ENCODE results near the gene MGMT.

Gene MGMT

GRCh38 chr10:129707406-129708388 is 240.7 kb downstream of the MGMT start:
- H2AFZ ChIP-seq (ENCODE audit: low read length, unreplicated experiment) = no peak overlapping the region
- no peaks in the 10 kb centered on the region for H3K79me2 ChIP-seq (ENCODE audit: control insufficient read depth, insufficient read depth, low read length, unreplicated experiment)
- no peak overlapping the region for H3K27ac ChIP-seq (ENCODE audit: low read depth, low read length)
- no peaks in the 10 kb centered on the region for H3K27me3 ChIP-seq (ENCODE audit: insufficient read depth, low read length)
- H3K36me3 ChIP-seq (ENCODE audit: insufficient read depth, low read length) = no peaks in the 10 kb centered on the region
- no peak overlapping the region for H3K4me3 ChIP-seq (ENCODE audit: low read depth, low read length)
- H3K4me1 ChIP-seq (ENCODE audit: control insufficient read depth, insufficient read depth, low read length, unreplicated experiment) = peaks cover 8% of the 10 kb centered on the region

GRCh38 chr10:129709101-129709500 is 242.1 kb downstream of the MGMT start:
- Histone ChIP-seq H3K79me2 (ENCODE audit: control insufficient read depth, insufficient read depth, low read length, unreplicated experiment) (no peaks in the 10 kb centered on the region), H3K27ac (ENCODE audit: low read depth, low read length) (no peak overlapping the region), H3K4me1 (ENCODE audit: control insufficient read depth, insufficient read depth, low read length, unreplicated experiment) (peaks cover 8% of the 10 kb centered on the region), H3K36me3 (ENCODE audit: insufficient read depth, low read length) (no peaks in the 10 kb centered on the region), H3K27me3 (ENCODE audit: insufficient read depth, low read length) (no peaks in the 10 kb centered on the region), H3K4me3 (ENCODE audit: low read depth, low read length) (no peak overlapping the region), H2AFZ (ENCODE audit: low read length, unreplicated experiment) (no peak overlapping the region)

- H2AFZ ChIP-seq (ENCODE audit: low read length, unreplicated experiment) = no peak overlapping the region
- no peak overlapping the region for H3K27ac ChIP-seq (ENCODE audit: low read depth, low read length)
- no peaks in the 10 kb centered on the region for H3K27me3 ChIP-seq (ENCODE audit: insufficient read depth, low read length)
- H3K4me3 ChIP-seq (ENCODE audit: low read depth, low read length) = no peak overlapping the region
- H3K4me1 ChIP-seq (ENCODE audit: control insufficient read depth, insufficient read depth, low read length, unreplicated experiment) = peaks cover 8% of the 10 kb centered on the region
- no peaks in the 10 kb centered on the region for H3K36me3 ChIP-seq (ENCODE audit: insufficient read depth, low read length)
- no peaks in the 10 kb centered on the region for H3K79me2 ChIP-seq (ENCODE audit: control insufficient read depth, insufficient read depth, low read length, unreplicated experiment)
Observed at GRCh38 chr10:129709627-129710509, 242.8 kb downstream of the MGMT start.

GRCh38 chr10:129710510-129710847 is 243.4 kb downstream of the MGMT start:
- H3K27ac ChIP-seq (ENCODE audit: low read depth, low read length) = no peak overlapping the region
- peaks cover 8% of the 10 kb centered on the region for H3K4me1 ChIP-seq (ENCODE audit: control insufficient read depth, insufficient read depth, low read length, unreplicated experiment)
- H3K36me3 ChIP-seq (ENCODE audit: insufficient read depth, low read length) = no peaks in the 10 kb centered on the region
- H3K79me2 ChIP-seq (ENCODE audit: control insufficient read depth, insufficient read depth, low read length, unreplicated experiment) = no peaks in the 10 kb centered on the region
- H3K4me3 ChIP-seq (ENCODE audit: low read depth, low read length) = no peak overlapping the region
- H3K27me3 ChIP-seq (ENCODE audit: insufficient read depth, low read length) = no peaks in the 10 kb centered on the region
- no peak overlapping the region for H2AFZ ChIP-seq (ENCODE audit: low read length, unreplicated experiment)

- Histone ChIP-seq H3K4me1 (ENCODE audit: control insufficient read depth, insufficient read depth, low read length, unreplicated experiment) (peaks cover 8% of the 10 kb centered on the region), H3K27me3 (ENCODE audit: insufficient read depth, low read length) (no peaks in the 10 kb centered on the region), H2AFZ (ENCODE audit: low read length, unreplicated experiment) (no peak overlapping the region), H3K27ac (ENCODE audit: low read depth, low read length) (no peak overlapping the region), H3K79me2 (ENCODE audit: control insufficient read depth, insufficient read depth, low read length, unreplicated experiment) (no peaks in the 10 kb centered on the region), H3K4me3 (ENCODE audit: low read depth, low read length) (no peak overlapping the region), H3K36me3 (ENCODE audit: insufficient read depth, low read length) (no peaks in the 10 kb centered on the region)
Observed at GRCh38 chr10:129711291-129711690, 244.2 kb downstream of the MGMT start.

GRCh38 chr10:129712000-129712399 is 245.0 kb downstream of the MGMT start:
- no peak overlapping the region for H3K4me3 ChIP-seq (ENCODE audit: low read depth, low read length)
- H3K36me3 ChIP-seq (ENCODE audit: insufficient read depth, low read length) = no peaks in the 10 kb centered on the region
- H2AFZ ChIP-seq (ENCODE audit: low read length, unreplicated experiment) = no peak overlapping the region
- H3K4me1 ChIP-seq (ENCODE audit: control insufficient read depth, insufficient read depth, low read length, unreplicated experiment) = peaks cover 8% of the 10 kb centered on the region
- H3K79me2 ChIP-seq (ENCODE audit: control insufficient read depth, insufficient read depth, low read length, unreplicated experiment) = no peaks in the 10 kb centered on the region
- H3K27me3 ChIP-seq (ENCODE audit: insufficient read depth, low read length) = no peaks in the 10 kb centered on the region
- no peak overlapping the region for H3K27ac ChIP-seq (ENCODE audit: low read depth, low read length)

- Histone ChIP-seq H3K36me3 (ENCODE audit: insufficient read depth, low read length) (no peaks in the 10 kb centered on the region), H3K4me3 (ENCODE audit: low read depth, low read length) (no peak overlapping the region), H2AFZ (ENCODE audit: low read length, unreplicated experiment) (no peak overlapping the region), H3K4me1 (ENCODE audit: control insufficient read depth, insufficient read depth, low read length, unreplicated experiment) (no peaks in the 10 kb centered on the region), H3K79me2 (ENCODE audit: control insufficient read depth, insufficient read depth, low read length, unreplicated experiment) (no peaks in the 10 kb centered on the region), H3K27ac (ENCODE audit: low read depth, low read length) (no peak overlapping the region), H3K27me3 (ENCODE audit: insufficient read depth, low read length) (no peaks in the 10 kb centered on the region)
Observed at GRCh38 chr10:129713659-129714265, 246.7 kb downstream of the MGMT start.

GRCh38 chr10:129715805-129716204 is 248.8 kb downstream of the MGMT start:
- H3K4me3 ChIP-seq (ENCODE audit: low read depth, low read length) = no peak overlapping the region
- H3K27ac ChIP-seq (ENCODE audit: low read depth, low read length) = no peak overlapping the region
- no peaks in the 10 kb centered on the region for H3K36me3 ChIP-seq (ENCODE audit: insufficient read depth, low read length)
- no peaks in the 10 kb centered on the region for H3K79me2 ChIP-seq (ENCODE audit: control insufficient read depth, insufficient read depth, low read length, unreplicated experiment)
- H2AFZ ChIP-seq (ENCODE audit: low read length, unreplicated experiment) = no peak overlapping the region
- H3K4me1 ChIP-seq (ENCODE audit: control insufficient read depth, insufficient read depth, low read length, unreplicated experiment) = no peaks in the 10 kb centered on the region
- H3K27me3 ChIP-seq (ENCODE audit: insufficient read depth, low read length) = no peaks in the 10 kb centered on the region

GRCh38 chr10:129716211-129716681 is 249.2 kb downstream of the MGMT start:
- no peak overlapping the region for H3K4me3 ChIP-seq (ENCODE audit: low read depth, low read length)
- H3K79me2 ChIP-seq (ENCODE audit: control insufficient read depth, insufficient read depth, low read length, unreplicated experiment) = no peaks in the 10 kb centered on the region
- no peaks in the 10 kb centered on the region for H3K4me1 ChIP-seq (ENCODE audit: control insufficient read depth, insufficient read depth, low read length, unreplicated experiment)
- no peak overlapping the region for H3K27ac ChIP-seq (ENCODE audit: low read depth, low read length)
- no peaks in the 10 kb centered on the region for H3K36me3 ChIP-seq (ENCODE audit: insufficient read depth, low read length)
- no peak overlapping the region for H2AFZ ChIP-seq (ENCODE audit: low read length, unreplicated experiment)
- no peaks in the 10 kb centered on the region for H3K27me3 ChIP-seq (ENCODE audit: insufficient read depth, low read length)

- no peak overlapping the region for H3K27ac ChIP-seq (ENCODE audit: low read depth, low read length)
- no peaks in the 10 kb centered on the region for H3K27me3 ChIP-seq (ENCODE audit: insufficient read depth, low read length)
- H3K4me3 ChIP-seq (ENCODE audit: low read depth, low read length) = no peak overlapping the region
- no peak overlapping the region for H2AFZ ChIP-seq (ENCODE audit: low read length, unreplicated experiment)
- H3K4me1 ChIP-seq (ENCODE audit: control insufficient read depth, insufficient read depth, low read length, unreplicated experiment) = no peaks in the 10 kb centered on the region
- H3K36me3 ChIP-seq (ENCODE audit: insufficient read depth, low read length) = no peaks in the 10 kb centered on the region
- H3K79me2 ChIP-seq (ENCODE audit: control insufficient read depth, insufficient read depth, low read length, unreplicated experiment) = no peaks in the 10 kb centered on the region
Observed at GRCh38 chr10:129716881-129717280, 249.8 kb downstream of the MGMT start.

Measured in ACC112 (cell line).